BJ (cell line): ENCODE measurements around the gene SLC22A15. TPM values are rescaled to one million over a fixed set of nuclear protein-coding genes. Genes with fewer than 3 reads are reported as not detected.
"Not testable (repeated sequence)": the region's sequence is repeated elsewhere in the genome, so short reads cannot be mapped to it uniquely, and the experiment has no call there.

ENCODE experiments used
- CTCF ChIA-PET: fragments of 350-600 bp; formaldehyde crosslinking; extraction: SDS; loops from one replicate; lab custom pipeline; 2021; ENCODE audit warnings: antibody characterized with exemption, inconsistent platforms; lab: Yijun Ruan, JAX
- POLR2A ChIA-PET: fragments of 300-600 bp; sonication (Branson Sonifier 250); formaldehyde crosslinking; extraction: SDS; loops from one replicate; lab custom pipeline; 2021; ENCODE audit warnings: antibody characterized with exemption; lab: Charles Lee
- DNase-seq: peaks from one replicate; pipeline ENCODE4 v3.0.0-alpha.2; 2011; ENCODE audit warnings: low read depth
- H3K27me3 ChIP-seq: 2 replicates; pipeline ENCODE4 v1.6.0; 2011; ENCODE audit warnings: low read length; ENCODE audit not compliant: control insufficient read depth, insufficient read depth
- H3K36me3 ChIP-seq: 2 replicates; pipeline ENCODE4 v1.5.1; 2011; ENCODE audit warnings: low read length; ENCODE audit not compliant: control insufficient read depth, insufficient read depth
- H3K4me3 ChIP-seq: 2 replicates; pipeline ENCODE4 v1.5.1; 2011; ENCODE audit warnings: low read depth, mild to moderate bottlenecking, control low read depth, low read length
- CTCF ChIP-seq: IDR thresholded peaks from 2 replicates; pipeline ENCODE4 v1.5.1; 2011; ENCODE audit warnings: low read depth, mild to moderate bottlenecking, control low read depth, inconsistent platforms, low read length, moderate library complexity; ENCODE audit not compliant: insufficient read depth
- polyA plus RNA-seq: library from polyadenylated mRNA; depleted of rRNA; stranded (reverse); fragments of >200 nt; gene quantifications from 2 replicates; pipeline ENCODE4 v1.2.3, GENCODE V29; 2011

The SLC22A15 gene
- polyA plus RNA-seq, 1 experiment: 6.4 TPM

DNA sequence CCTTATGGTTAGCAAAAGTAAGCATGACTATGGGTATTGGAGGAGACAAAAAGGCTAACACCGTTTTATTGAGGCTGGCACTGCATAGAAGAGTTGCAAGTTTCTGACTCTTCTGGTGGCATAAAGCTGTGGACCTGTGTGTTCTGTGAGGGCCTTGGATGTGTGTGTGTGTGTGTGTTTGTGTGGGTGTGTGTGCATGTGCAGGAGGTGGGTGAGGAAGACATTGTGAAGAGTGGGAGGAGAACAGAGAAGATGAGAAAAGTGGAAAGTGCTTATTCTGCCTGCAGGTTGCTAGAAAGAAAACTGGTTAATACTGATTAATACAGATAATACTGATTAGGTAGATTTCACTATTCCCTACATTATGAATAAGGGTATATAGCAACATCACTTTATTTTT, 12.6 kb downstream of the SLC22A15 start:
- no peak for DNase-seq
- H3K36me3 ChIP-seq: peaks cover 5% of the 10 kb centered on the region
- no peak overlapping the region for H3K4me3 ChIP-seq
- no peaks in the 10 kb centered on the region for H3K27me3 ChIP-seq
- no peak for TF ChIP-seq CTCF
- POLR2A ChIA-PET: no interaction called here
- CTCF ChIA-PET: interaction anchor here (0.6 to 1.0 kb wide), 2 partner anchors 13 to 186 kb away, joined by 3 to 4 read pairs; no protein-coding TSS in a partner anchor

GRCh38 chr1:115989699-115990098, 13.4 kb downstream of the SLC22A15 start:
- no peak for DNase-seq
- ChIA-PET POLR2A (no interaction called here), CTCF (interaction anchor here (0.6 to 5.0 kb wide), 4 partner anchors 8 to 481 kb away, joined by 3 to 33 read pairs (median 4); no protein-coding TSS in a partner anchor)
- peaks cover 5% of the 10 kb centered on the region for H3K36me3 ChIP-seq
- H3K4me3 ChIP-seq: no peak overlapping the region
- no peaks in the 10 kb centered on the region for H3K27me3 ChIP-seq
- TF ChIP-seq CTCF: no peak

DNA sequence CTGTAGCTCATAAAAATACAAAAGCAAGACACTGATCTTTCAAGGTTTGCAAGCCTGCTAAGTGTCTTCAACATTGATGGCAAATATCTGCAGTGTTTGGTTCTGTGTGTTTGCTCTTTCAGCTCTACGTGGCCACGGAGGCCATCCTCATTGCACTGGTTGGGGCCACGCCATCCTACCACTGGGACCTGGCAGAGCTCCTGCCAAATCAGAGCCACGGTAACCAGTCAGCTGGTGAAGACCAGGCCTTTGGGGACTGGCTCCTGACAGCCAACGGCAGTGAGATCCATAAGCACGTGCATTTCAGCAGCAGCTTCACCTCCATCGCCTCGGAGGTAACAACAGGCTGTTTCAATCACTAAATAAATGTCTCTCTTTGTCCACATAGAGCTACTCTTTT, 15.6 kb downstream of the SLC22A15 start:
- Histone ChIP-seq H3K4me3 (no peak overlapping the region), H3K27me3 (no peaks in the 10 kb centered on the region), H3K36me3 (peaks cover 5% of the 10 kb centered on the region)
- CTCF ChIA-PET: interaction anchor here (1.4 to 5.0 kb wide), 3 partner anchors 10 to 384 kb away, joined by 4 to 33 read pairs (median 10); no protein-coding TSS in a partner anchor
- no peak for DNase-seq
- POLR2A ChIA-PET: no interaction called here
- TF ChIP-seq CTCF: no peak

DNA sequence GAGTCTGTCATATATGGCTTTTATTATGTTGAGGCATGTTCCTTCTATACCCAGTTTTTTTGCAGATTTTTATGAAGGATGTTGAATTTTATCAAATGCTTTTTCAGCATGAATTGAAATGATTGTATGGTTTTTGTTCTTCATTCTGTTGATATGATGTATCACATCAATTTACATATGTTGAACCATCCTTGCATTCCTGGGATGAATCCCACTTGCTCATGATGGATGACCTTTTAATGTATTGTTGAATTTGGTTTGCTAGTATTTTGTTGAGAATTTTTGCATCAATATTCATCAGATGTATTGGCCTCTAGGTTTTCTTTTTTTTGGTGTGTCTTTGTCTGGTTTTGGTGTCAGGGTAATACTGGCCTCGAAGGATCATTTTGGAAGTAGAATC, 21.6 kb downstream of the SLC22A15 start:
- DNase-seq, POLR2A ChIA-PET, H3K36me3 ChIP-seq: not testable (repeated sequence)

DNA sequence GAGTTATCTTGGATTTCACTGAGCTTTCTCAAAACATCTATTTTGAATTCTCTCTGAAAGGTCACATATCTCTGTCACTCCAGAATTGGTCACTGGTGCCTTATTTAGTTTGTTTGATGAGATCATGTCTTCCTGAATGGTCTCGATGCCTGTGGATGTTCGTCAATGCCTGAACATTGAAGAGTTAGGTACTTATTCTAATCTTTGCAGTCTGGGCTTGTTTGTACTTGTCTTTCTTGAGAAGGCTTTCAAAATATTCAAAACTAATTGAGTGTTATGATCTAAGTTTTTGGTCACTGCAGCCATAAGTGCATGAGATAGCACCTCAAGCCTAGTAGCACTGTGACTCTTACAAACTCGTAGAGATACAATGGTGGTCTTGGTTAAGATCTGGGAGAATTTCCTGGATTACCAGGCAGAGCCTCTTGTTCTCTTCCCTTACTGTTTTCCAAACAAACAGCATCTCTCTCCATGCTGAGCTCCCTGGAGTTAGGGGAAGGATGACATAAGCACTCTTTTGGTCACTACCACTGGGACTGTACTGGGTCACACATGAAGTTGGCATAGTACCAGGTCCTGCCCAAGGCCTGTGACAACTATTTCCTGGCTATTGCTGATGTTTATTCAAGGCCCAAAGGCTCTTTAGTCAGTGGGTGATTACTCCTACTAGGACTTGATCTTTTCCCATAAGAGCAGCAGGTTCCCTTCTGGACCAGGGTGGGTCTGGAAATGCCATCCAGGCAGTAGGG, 25.6 kb downstream of the SLC22A15 start:
- Histone ChIP-seq H3K4me3 (no peak overlapping the region), H3K36me3 (no peaks in the 10 kb centered on the region; the same call in 1 of the 2 replicates), H3K27me3 (no peaks in the 10 kb centered on the region)
- no peak for TF ChIP-seq CTCF
- POLR2A ChIA-PET: no interaction called here
- DNase-seq: no peak
- CTCF ChIA-PET: interaction anchor here (0.7 to 4.9 kb wide), 5 partner anchors 8 to 24 kb away, joined by 3 to 19 read pairs (median 3); no protein-coding TSS in a partner anchor

More for the DNA sequence above, 21.6 kb downstream of the SLC22A15 start:
- H3K27me3 ChIP-seq, H3K4me3 ChIP-seq, CTCF ChIA-PET: not testable (repeated sequence)
